ENCODE results near the gene DNAH17. TPM values are rescaled to one million over a fixed set of nuclear protein-coding genes. Genes with fewer than 3 reads are reported as not detected.

Gene DNAH17
- total RNA-seq, 1 donor from 2014 or later, result 1.3 TPM

GRCh38 chr17:78451753-78452152 is 125.4 kb downstream of the DNAH17 start:
- no peak for TF ChIP-seq CTCF (IDR thresholded peaks at IDR 0.05; ENCODE audit: partially characterized antibody, unreplicated experiment)
- peaks cover 3% of the 10 kb centered on the region for H3K9me3 Mint-ChIP-seq (ENCODE audit: unreplicated experiment)
- no peaks in the 10 kb centered on the region for H3K27me3 Mint-ChIP-seq (ENCODE audit: unreplicated experiment)
- no peaks in the 10 kb centered on the region for H3K36me3 Mint-ChIP-seq (ENCODE audit: unreplicated experiment)
- no peak overlapping the region for H3K4me3 Mint-ChIP-seq (ENCODE audit: unreplicated experiment)
- no peak overlapping the region for H3K27ac Mint-ChIP-seq (ENCODE audit: unreplicated experiment)
- H3K4me1 Mint-ChIP-seq (ENCODE audit: low read depth, unreplicated experiment), result peaks cover 16% of the 10 kb centered on the region
- no peak for DNase-seq

DNA sequence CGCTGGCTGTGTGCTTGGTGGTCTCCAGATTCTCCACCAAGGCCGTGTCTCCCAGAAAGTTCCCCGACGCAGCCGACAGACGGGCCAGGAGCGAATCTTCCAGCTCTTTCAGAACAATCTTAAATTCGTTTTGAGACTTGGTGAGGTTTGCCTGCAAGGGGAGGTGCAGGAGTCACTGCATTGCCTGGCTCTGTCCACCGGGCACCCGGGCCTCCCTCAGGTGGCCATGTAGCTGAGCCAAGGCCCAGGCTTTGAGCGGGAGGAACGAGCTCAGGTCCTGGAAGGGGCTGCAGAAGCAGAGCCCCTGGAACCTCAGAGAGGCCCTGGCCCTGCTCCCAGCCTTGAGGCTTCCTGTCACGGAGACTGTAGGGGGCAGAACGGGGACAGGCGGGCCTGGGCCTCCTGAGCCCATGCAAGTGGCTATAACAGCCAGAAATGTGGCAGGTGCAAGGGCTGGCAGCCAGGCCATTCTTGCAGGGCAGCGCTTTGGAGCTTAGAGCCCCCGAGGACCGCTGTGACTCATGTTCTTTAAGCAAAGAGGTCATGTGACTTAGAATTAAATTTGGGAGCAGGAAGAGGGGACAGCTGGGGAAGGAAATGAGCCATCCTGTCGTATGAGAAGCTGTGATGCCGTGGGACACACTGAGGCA is 126.4 kb downstream of the DNAH17 start:
- H3K9me3 Mint-ChIP-seq (ENCODE audit: unreplicated experiment), result peaks cover 3% of the 10 kb centered on the region

DNA sequence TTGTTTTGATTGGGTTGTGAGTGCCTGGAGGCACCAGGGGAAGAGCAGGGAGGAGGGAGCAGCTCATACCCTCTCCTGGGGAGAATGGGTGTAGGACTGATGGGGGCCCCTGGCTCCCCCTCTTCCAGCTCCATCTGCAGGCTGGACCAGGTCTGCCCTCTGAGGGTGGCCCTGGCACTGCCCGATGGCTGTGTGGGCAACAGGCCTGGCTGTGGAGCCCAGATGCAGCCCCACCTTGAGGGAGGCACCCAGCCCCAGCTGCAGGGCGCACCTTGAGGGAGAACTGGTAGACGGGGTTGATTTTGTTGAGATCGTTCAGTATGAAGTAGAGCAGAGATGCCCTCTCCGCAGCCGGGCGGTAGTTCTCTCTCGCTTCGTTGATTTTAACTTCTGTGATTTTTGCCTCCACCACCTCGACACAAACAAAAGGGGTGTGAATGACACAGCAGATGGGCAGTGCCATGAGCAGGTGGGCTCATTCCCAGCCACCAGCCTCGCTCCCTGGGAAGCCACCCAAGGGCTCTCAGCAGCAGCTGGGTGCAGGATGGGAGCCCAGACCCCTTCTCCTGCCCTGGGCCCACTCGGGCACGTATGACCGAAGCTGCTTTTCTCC is 127.1 kb downstream of the DNAH17 start:
- peaks cover 5% of the 10 kb centered on the region for H3K9me3 Mint-ChIP-seq (ENCODE audit: unreplicated experiment)
- H3K4me3 Mint-ChIP-seq (ENCODE audit: unreplicated experiment), result no peak overlapping the region
- no peak overlapping the region for H3K27ac Mint-ChIP-seq (ENCODE audit: unreplicated experiment)
- no peaks in the 10 kb centered on the region for H3K27me3 Mint-ChIP-seq (ENCODE audit: unreplicated experiment)
- no peak for DNase-seq
- no peaks in the 10 kb centered on the region for H3K36me3 Mint-ChIP-seq (ENCODE audit: unreplicated experiment)
- TF ChIP-seq CTCF (IDR thresholded peaks at IDR 0.05; ENCODE audit: partially characterized antibody, unreplicated experiment), result no peak
- H3K4me1 Mint-ChIP-seq (ENCODE audit: low read depth, unreplicated experiment), result peaks cover 16% of the 10 kb centered on the region

More for the DNA sequence above, 126.4 kb downstream of the DNAH17 start:
- Mint-ChIP-seq H3K4me1 (ENCODE audit: low read depth, unreplicated experiment) (peaks cover 16% of the 10 kb centered on the region), H3K4me3 (ENCODE audit: unreplicated experiment) (no peak overlapping the region), H3K27ac (ENCODE audit: unreplicated experiment) (no peak overlapping the region), H3K27me3 (ENCODE audit: unreplicated experiment) (no peaks in the 10 kb centered on the region), H3K36me3 (ENCODE audit: unreplicated experiment) (no peaks in the 10 kb centered on the region)
- TF ChIP-seq CTCF (IDR thresholded peaks at IDR 0.05; ENCODE audit: partially characterized antibody, unreplicated experiment), result no peak
- peak; percentile 59 for DNase-seq

- Mint-ChIP-seq H3K27me3 (ENCODE audit: unreplicated experiment) (peaks cover 1% of the 10 kb centered on the region), H3K9me3 (ENCODE audit: unreplicated experiment) (peaks cover 5% of the 10 kb centered on the region), H3K27ac (ENCODE audit: unreplicated experiment) (no peak overlapping the region), H3K36me3 (ENCODE audit: unreplicated experiment) (no peaks in the 10 kb centered on the region), H3K4me1 (ENCODE audit: low read depth, unreplicated experiment) (peaks cover 14% of the 10 kb centered on the region), H3K4me3 (ENCODE audit: unreplicated experiment) (no peak overlapping the region)
- DNase-seq, result no peak
- TF ChIP-seq CTCF (IDR thresholded peaks at IDR 0.05; ENCODE audit: partially characterized antibody, unreplicated experiment), result peak; percentile 29
Measured at GRCh38 chr17:78448356-78448993, 128.7 kb downstream of the DNAH17 start.

- Mint-ChIP-seq H3K4me3 (ENCODE audit: unreplicated experiment) (no peak overlapping the region), H3K4me1 (ENCODE audit: low read depth, unreplicated experiment) (peaks cover 13% of the 10 kb centered on the region), H3K27ac (ENCODE audit: unreplicated experiment) (no peak overlapping the region), H3K9me3 (ENCODE audit: unreplicated experiment) (peaks cover 3% of the 10 kb centered on the region), H3K27me3 (ENCODE audit: unreplicated experiment) (peaks cover 1% of the 10 kb centered on the region), H3K36me3 (ENCODE audit: unreplicated experiment) (no peaks in the 10 kb centered on the region)
- no peak for DNase-seq
- no peak for TF ChIP-seq CTCF (IDR thresholded peaks at IDR 0.05; ENCODE audit: partially characterized antibody, unreplicated experiment)
Measured at GRCh38 chr17:78446833-78447232, 130.4 kb downstream of the DNAH17 start.
